ENCODE results near the gene HMCN1. TPM values are rescaled to one million over a fixed set of nuclear protein-coding genes. Genes with fewer than 3 reads are reported as not detected.
"Not testable (repeated sequence)": the region's sequence is repeated elsewhere in the genome, so short reads cannot be mapped to it uniquely, and the experiment has no call there.

Gene HMCN1
- total RNA-seq, 2 donors from 2014 or later = 6.5 to 7.4 TPM

GRCh38 chr1:186210258-186210657 lies 476.1 kb downstream of the HMCN1 start:
- Histone ChIP-seq H3K36me3 (ENCODE audit: control insufficient read depth, insufficient read depth, low read length) (no peaks in the 10 kb centered on the region), H3K4me1 (ENCODE audit: control insufficient read depth, insufficient read depth, low read length) (peaks cover 11% of the 10 kb centered on the region), H3K9ac (ENCODE audit: extremely low read depth, low read length, poor library complexity, severe bottlenecking) (no peak overlapping the region), H3K27ac (ENCODE audit: low read depth, low read length) (no peak overlapping the region), H3K4me3 (ENCODE audit: low read length) (no peak overlapping the region), H3K9me3 (ENCODE audit: control insufficient read depth, low read length) (no peaks in the 10 kb centered on the region), H3K27me3 (ENCODE audit: control insufficient read depth, insufficient read depth, low read length, poor library complexity, severe bottlenecking) (no peaks in the 10 kb centered on the region)
- Mint-ChIP-seq H3K27ac (no peak overlapping the region), H3K4me1 (peaks cover 10% of the 10 kb centered on the region), H3K9me3 (no peaks in the 10 kb centered on the region), H3K27me3 (ENCODE audit: insufficient read depth) (no peaks in the 10 kb centered on the region), H3K36me3 (ENCODE audit: low read depth) (no peaks in the 10 kb centered on the region), H3K4me3 (no peak overlapping the region)
- no peak for DNase-seq
- WGBS, 2 experiments (ENCODE audit: insufficient coverage in 1 of 2, insufficient read length in 1 of 2) = 83 to 90% methylated on average over 3 to 10 of the region's 10 CpGs
- TF ChIP-seq CTCF (conservative IDR thresholded peaks at IDR 0.05) = no peak

- not testable (repeated sequence) for H3K4me3 ChIP-seq (ENCODE audit: low read length); DNase-seq
These were observed 477.4 kb downstream of the HMCN1 start for GRCh38 chr1:186211583-186211982.

GRCh38 chr1:186212568-186213224 lies 478.5 kb downstream of the HMCN1 start:
- 25 to 61% methylated on average over 2 to 4 of the region's 4 CpGs for WGBS, 2 experiments (ENCODE audit: insufficient coverage in 1 of 2, insufficient read length in 1 of 2)
- Histone ChIP-seq H3K4me3 (ENCODE audit: low read length) (no peak overlapping the region), H3K36me3 (ENCODE audit: control insufficient read depth, insufficient read depth, low read length) (no peaks in the 10 kb centered on the region), H3K27me3 (ENCODE audit: control insufficient read depth, insufficient read depth, low read length, poor library complexity, severe bottlenecking) (no peaks in the 10 kb centered on the region), H3K4me1 (ENCODE audit: control insufficient read depth, insufficient read depth, low read length) (peaks cover 10% of the 10 kb centered on the region), H3K9me3 (ENCODE audit: control insufficient read depth, low read length) (no peaks in the 10 kb centered on the region), H3K27ac (ENCODE audit: low read depth, low read length) (no peak overlapping the region), H3K9ac (ENCODE audit: extremely low read depth, low read length, poor library complexity, severe bottlenecking) (no peak overlapping the region)
- DNase-seq = peak; percentile 82
- peak; percentile 92 for TF ChIP-seq CTCF (conservative IDR thresholded peaks at IDR 0.05)
- H3K27ac Mint-ChIP-seq = peak overlapping the region; percentile 42
- H3K27me3 Mint-ChIP-seq (ENCODE audit: insufficient read depth) = no peaks in the 10 kb centered on the region
- H3K4me1 Mint-ChIP-seq = peaks cover 10% of the 10 kb centered on the region
- no peaks in the 10 kb centered on the region for H3K36me3 Mint-ChIP-seq (ENCODE audit: low read depth)
- no peak overlapping the region for H3K4me3 Mint-ChIP-seq
- H3K9me3 Mint-ChIP-seq = no peaks in the 10 kb centered on the region

More at GRCh38 chr1:186211583-186211982, 477.4 kb downstream of the HMCN1 start:
- not testable (repeated sequence) for H3K36me3 Mint-ChIP-seq (ENCODE audit: low read depth); H3K4me3 Mint-ChIP-seq; H3K27me3 ChIP-seq (ENCODE audit: control insufficient read depth, insufficient read depth, low read length, poor library complexity, severe bottlenecking); H3K4me1 Mint-ChIP-seq; H3K9me3 Mint-ChIP-seq; H3K27me3 Mint-ChIP-seq (ENCODE audit: insufficient read depth); H3K27ac ChIP-seq (ENCODE audit: low read depth, low read length); H3K9me3 ChIP-seq (ENCODE audit: control insufficient read depth, low read length); H3K9ac ChIP-seq (ENCODE audit: extremely low read depth, low read length, poor library complexity, severe bottlenecking); H3K27ac Mint-ChIP-seq; H3K36me3 ChIP-seq (ENCODE audit: control insufficient read depth, insufficient read depth, low read length)
- H3K4me1 ChIP-seq (ENCODE audit: control insufficient read depth, insufficient read depth, low read length) = peaks cover 11% of the 10 kb centered on the region

GRCh38 chr1:186213225-186213607 lies 479.0 kb downstream of the HMCN1 start:
- Histone ChIP-seq H3K9me3 (ENCODE audit: control insufficient read depth, low read length) (no peaks in the 10 kb centered on the region), H3K27me3 (ENCODE audit: control insufficient read depth, insufficient read depth, low read length, poor library complexity, severe bottlenecking) (no peaks in the 10 kb centered on the region), H3K4me3 (ENCODE audit: low read length) (no peak overlapping the region), H3K27ac (ENCODE audit: low read depth, low read length) (no peak overlapping the region), H3K9ac (ENCODE audit: extremely low read depth, low read length, poor library complexity, severe bottlenecking) (no peak overlapping the region), H3K4me1 (ENCODE audit: control insufficient read depth, insufficient read depth, low read length) (peaks cover 5% of the 10 kb centered on the region), H3K36me3 (ENCODE audit: control insufficient read depth, insufficient read depth, low read length) (no peaks in the 10 kb centered on the region)
- H3K27ac Mint-ChIP-seq = no peak overlapping the region
- TF ChIP-seq CTCF (conservative IDR thresholded peaks at IDR 0.05) = no peak
- no peaks in the 10 kb centered on the region for H3K9me3 Mint-ChIP-seq
- H3K4me1 Mint-ChIP-seq = peaks cover 4% of the 10 kb centered on the region
- no peak for DNase-seq
- H3K4me3 Mint-ChIP-seq = no peak overlapping the region
- H3K27me3 Mint-ChIP-seq (ENCODE audit: insufficient read depth) = no peaks in the 10 kb centered on the region
- WGBS, 2 experiments (ENCODE audit: insufficient coverage in 1 of 2, insufficient read length in 1 of 2) = 90 to 93% methylated on average over 2 of the region's 2 CpGs
- H3K36me3 Mint-ChIP-seq (ENCODE audit: low read depth) = no peaks in the 10 kb centered on the region

Measured in endodermal cell (in vitro differentiated cells).